SK-N-SH (cell line): ENCODE measurements around the gene VPS8. TPM values are rescaled to one million over a fixed set of nuclear protein-coding genes. Genes with fewer than 3 reads are reported as not detected.

ENCODE experiments used
- CTCF ChIA-PET: fragments of 300-600, 350-600 bp; formaldehyde crosslinking; extraction: SDS; loops from one replicate; lab custom pipeline; 2021; lab: Yijun Ruan, JAX
- POLR2A ChIA-PET: fragments of 350-600 bp; sonication (Branson Sonifier 250); formaldehyde crosslinking; extraction: SDS; loops from one replicate; lab custom pipeline; 2020; ENCODE audit warnings: antibody characterized with exemption, inconsistent platforms; lab: Yijun Ruan, JAX
- DNase-seq: peaks from one replicate; pipeline ENCODE4 v3.0.0; 2012
- H2AFZ ChIP-seq: fragments of 200-600 bp; sonication (generic); 2 replicates; pipeline ENCODE4 v1.8.1; 2016; ENCODE audit warnings: antibody characterized with exemption, mild to moderate bottlenecking, low read depth
- H3F3A ChIP-seq: fragments of 200-600 bp; sonication (generic); replicated peaks from 2 replicates; pipeline ENCODE3; 2016; ENCODE audit warnings: antibody characterized with exemption, mild to moderate bottlenecking; ENCODE audit not compliant: insufficient read depth
- H3K27ac ChIP-seq, 2 experiments: fragments of 200-500 bp in 1 of 2; fragments of 200-600 bp in 1 of 2; sonication (Bioruptor generic) in 1 of 2; sonication (generic), shearing (Covaris generic) in 1 of 2; 2 replicates each; pipeline versions ENCODE4 v1.5.1 to v1.6.1; 2014 to 2016; ENCODE audit warnings: low read depth in 2 of 2, inconsistent platforms in 1 of 2, low read length in 1 of 2, mild to moderate bottlenecking in 1 of 2, mixed read lengths in 1 of 2
- H3K27me3 ChIP-seq: fragments of 200-600 bp; sonication (generic), shearing (Covaris generic); 2 replicates; pipeline ENCODE4 v1.6.1; 2016; ENCODE audit warnings: mixed run types; ENCODE audit not compliant: insufficient read depth
- H3K36me3 ChIP-seq, 2 experiments: fragments of 200-500 bp in 1 of 2; fragments of 200-600 bp in 1 of 2; sonication (Bioruptor generic) in 1 of 2; sonication (generic) in 1 of 2; replicated peaks in 1 of 2; 2 replicates each; pipeline versions ENCODE3 to v1.5.1; 2014 to 2016; ENCODE audit warnings: low read length in 1 of 2, mild to moderate bottlenecking in 1 of 2; ENCODE audit not compliant: insufficient read depth in 2 of 2, control insufficient read depth in 1 of 2
- H3K4me1 ChIP-seq, 2 experiments: fragments of 200-500 bp in 1 of 2; fragments of 200-600 bp in 1 of 2; sonication (Bioruptor generic) in 1 of 2; sonication (generic), shearing (Covaris generic) in 1 of 2; 2 replicates each; pipeline versions ENCODE4 v1.5.1 to v1.6.1; 2014 to 2016; ENCODE audit warnings: low read depth in 1 of 2, low read length in 1 of 2, mixed run types in 1 of 2; ENCODE audit not compliant: insufficient read depth in 2 of 2, control insufficient read depth in 1 of 2
- H3K4me2 ChIP-seq: fragments of 200-600 bp; sonication (generic), shearing (Covaris generic); 2 replicates; pipeline ENCODE4 v1.6.1; 2017; ENCODE audit warnings: mixed run types
- H3K4me3 ChIP-seq, 2 experiments: fragments of 200-500 bp in 1 of 2; fragments of 200-600 bp in 1 of 2; sonication (Bioruptor generic) in 1 of 2; sonication (generic), shearing (Covaris generic) in 1 of 2; 2 replicates each; pipeline versions ENCODE4 v1.5.1 to v1.8.1; 2014 to 2016; ENCODE audit warnings: low read depth in 2 of 2, inconsistent platforms in 1 of 2, low read length in 1 of 2, mild to moderate bottlenecking in 1 of 2, mixed read lengths in 1 of 2, moderate library complexity in 1 of 2
- H3K79me2 ChIP-seq: fragments of 200-600 bp; sonication (generic); 2 replicates; pipeline ENCODE4 v1.8.1; 2017; ENCODE audit warnings: mild to moderate bottlenecking; ENCODE audit not compliant: insufficient read depth
- H3K9ac ChIP-seq: fragments of 200-600 bp; sonication (generic); 2 replicates; pipeline ENCODE4 v1.6.1; 2017; ENCODE audit warnings: mixed run types
- H3K9me2 ChIP-seq: fragments of 200-600 bp; sonication (generic); 2 replicates; pipeline ENCODE4 v1.6.1; 2017; ENCODE audit warnings: mixed run types
- H3K9me3 ChIP-seq: fragments of 200-600 bp; sonication (generic); 2 replicates; pipeline ENCODE4 v1.6.1; 2017; ENCODE audit warnings: mixed run types, mild to moderate bottlenecking, moderate library complexity
- H4K20me1 ChIP-seq: fragments of 200-600 bp; sonication (generic); 2 replicates; pipeline ENCODE4 v1.6.1; 2017; ENCODE audit warnings: mild to moderate bottlenecking, mixed run types; ENCODE audit not compliant: insufficient read depth
- ELF1 ChIP-seq: IDR thresholded peaks from 2 replicates; pipeline ENCODE4 v1.4.0; 2012
- EP300 ChIP-seq, 2 experiments: IDR thresholded peaks; 2 replicates each; pipeline versions ENCODE4 v1.4.0 to v1.6.1; 2012; ENCODE audit warnings: borderline replicate concordance in 1 of 2, low read depth in 1 of 2, low read length in 1 of 2
- FOXJ3 ChIP-seq: sonication (generic); formaldehyde crosslinking; IDR thresholded peaks from 2 replicates; pipeline ENCODE4 v1.5.1; 2020; ENCODE audit warnings: mild to moderate bottlenecking, missing genetic modification reagents
- GABPA ChIP-seq: IDR thresholded peaks from 2 replicates; pipeline ENCODE4 v1.4.0; 2012; ENCODE audit warnings: low read depth, mild to moderate bottlenecking
- IRF3 ChIP-seq: fragments of 150-350 bp; IDR thresholded peaks from 2 replicates; pipeline ENCODE4 v1.6.1; 2016; ENCODE audit warnings: mild to moderate bottlenecking, low read depth, low read length
- MEF2A ChIP-seq: IDR thresholded peaks from 2 replicates; pipeline ENCODE4 v1.4.0; 2012; ENCODE audit warnings: low read depth, borderline replicate concordance
- MXI1 ChIP-seq: IDR thresholded peaks from 2 replicates; pipeline ENCODE4 v1.6.1; 2012; ENCODE audit warnings: mild to moderate bottlenecking, low read depth, low read length, improper control_type of control experiment
- PBX3 ChIP-seq: IDR thresholded peaks from 2 replicates; pipeline ENCODE4; 2012
- RAD21 ChIP-seq: IDR thresholded peaks from 2 replicates; pipeline ENCODE4 v1.6.1; 2012; ENCODE audit warnings: mild to moderate bottlenecking, low read length
- REST ChIP-seq: IDR thresholded peaks from 2 replicates; pipeline ENCODE4 v1.6.1; 2012; ENCODE audit warnings: mild to moderate bottlenecking, low read depth, low read length, moderate library complexity
- RFX5 ChIP-seq: IDR thresholded peaks from 2 replicates; pipeline ENCODE4 v1.6.1; 2012; ENCODE audit warnings: mild to moderate bottlenecking, improper control_type of control experiment, low read length
- RXRA ChIP-seq: IDR thresholded peaks from 2 replicates; pipeline ENCODE4 v1.4.0; 2012; ENCODE audit warnings: low read depth, mild to moderate bottlenecking, borderline replicate concordance
- SIN3A ChIP-seq: IDR thresholded peaks from 2 replicates; pipeline ENCODE4 v1.6.1; 2012; ENCODE audit warnings: low read depth, mild to moderate bottlenecking, low read length, moderate library complexity, borderline replicate concordance
- SMC3 ChIP-seq: IDR thresholded peaks from 2 replicates; pipeline ENCODE4 v1.6.1; 2012; ENCODE audit warnings: low read depth, low read length, improper control_type of control experiment
- TAF1 ChIP-seq: IDR thresholded peaks from 2 replicates; pipeline ENCODE4 v1.6.1; 2012; ENCODE audit warnings: low read depth, mild to moderate bottlenecking, low read length, moderate library complexity, borderline replicate concordance
- TEAD4 ChIP-seq: IDR thresholded peaks from 2 replicates; pipeline ENCODE4 v1.4.0; 2012; ENCODE audit warnings: mild to moderate bottlenecking, borderline replicate concordance; ENCODE audit not compliant: insufficient read depth
- USF1 ChIP-seq: IDR thresholded peaks from 2 replicates; pipeline ENCODE4 v1.4.0; 2012; ENCODE audit warnings: low read depth, borderline replicate concordance
- YY1 ChIP-seq: IDR thresholded peaks from 2 replicates; pipeline ENCODE4 v1.4.0; 2012; ENCODE audit warnings: low read depth, mild to moderate bottlenecking
- WGBS: methylation state at CpG from one replicate; pipeline ENCODE4 v1.1.6; 2017; ENCODE audit warnings: low lambda C conversion rate; 5-methylcytosine and 5-hydroxymethylcytosine counted together
- polyA plus RNA-seq, 3 experiments: library from polyadenylated mRNA; depleted of rRNA; stranded (reverse); fragments of >200 nt; gene quantifications; 2 replicates each; pipeline ENCODE4 v1.2.3, GENCODE V29; 2012

Gene VPS8
- polyA plus RNA-seq, 1 of the 3 experiments (the other 2 are of a cell fraction) = 12.8 TPM

GRCh38 chr3:185090811-185091210, 278.8 kb downstream of the VPS8 start:
- Histone ChIP-seq H3K9ac (no peak overlapping the region), H3F3A (peaks cover 12% of the 10 kb centered on the region), H3K36me3 (no peaks in the 10 kb centered on the region), H3K4me3 (no peak overlapping the region), H3K9me3 (no peaks in the 10 kb centered on the region), H3K27me3 (no peaks in the 10 kb centered on the region), H3K4me2 (no peak overlapping the region)
- WGBS = 61% methylated on average over 4 of the region's 4 CpGs
- POLR2A ChIA-PET = no interaction called here
- TF ChIP-seq SMC3 (no peak), RAD21 (no peak), IRF3 (no peak), ELF1 (no peak), TAF1 (no peak), EP300 (IDR thresholded peaks at IDR 0.05; ENCODE audit: borderline replicate concordance in 1 of 2, low read depth in 1 of 2, low read length in 1 of 2) (no peak), MXI1 (no peak), MEF2A (no peak), PBX3 (no peak), YY1 (no peak), RFX5 (no peak), USF1 (no peak), GABPA (no peak), SIN3A (no peak), REST (no peak), RXRA (no peak), FOXJ3 (no peak), TEAD4 (no peak)
- TF ChIP-seq, all 33 proteins: peak for 0
- no peak overlapping the region for H3K27ac ChIP-seq
- H4K20me1 ChIP-seq = no peaks in the 10 kb centered on the region
- DNase-seq = no peak
- H2AFZ ChIP-seq = no peak overlapping the region
- CTCF ChIA-PET = no interaction called here
- H3K79me2 ChIP-seq = no peaks in the 10 kb centered on the region
- no peaks in the 10 kb centered on the region for H3K9me2 ChIP-seq
- no peaks in the 10 kb centered on the region; a peak in 1 of 4 replicates for H3K4me1 ChIP-seq
